ENCODE measurements around the gene RBM24. TPM values are rescaled to one million over a fixed set of nuclear protein-coding genes. Genes with fewer than 3 reads are reported as not detected.

Gene RBM24
- total RNA-seq, 1 experiment from 2014 or later: 3.3 TPM

DNA sequence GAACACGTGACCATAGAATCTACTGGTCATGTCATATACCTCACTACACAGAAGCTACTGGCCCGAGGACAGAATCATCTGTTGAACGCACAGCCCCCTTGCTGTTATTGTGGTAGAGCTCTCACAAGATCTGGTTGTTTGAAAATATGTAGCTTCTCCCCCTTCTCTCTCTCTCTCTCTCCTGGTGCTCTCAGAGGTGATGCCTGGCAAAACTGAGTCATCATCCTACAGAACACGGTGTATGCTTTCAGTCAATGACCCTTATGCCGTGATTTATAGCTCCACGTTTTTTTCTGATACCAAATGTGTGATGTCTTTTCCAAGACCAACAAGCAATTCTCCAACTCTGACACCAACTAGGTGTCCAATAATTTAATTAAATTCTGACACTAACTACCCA lies 13.0 kb upstream of the RBM24 start:
- Histone ChIP-seq H3K27me3 (ENCODE audit: insufficient read depth, low read length) (no peaks in the 10 kb centered on the region), H3K36me3 (ENCODE audit: control insufficient read depth in 1 of 2, insufficient read depth in 2 of 2, low read length in 2 of 2) (no peaks in the 10 kb centered on the region), H3K4me2 (ENCODE audit: low read length) (no peak overlapping the region), H3K4me3 (replicated peaks in 1 of 2; ENCODE audit: low read depth in 1 of 2, low read length in 2 of 2) (no peak overlapping the region), H4K20me1 (ENCODE audit: insufficient read depth) (no peaks in the 10 kb centered on the region), H3K9ac (ENCODE audit: low read length) (no peak overlapping the region), H3K9me3 (ENCODE audit: control insufficient read depth in 1 of 2, insufficient read depth in 1 of 2, low read depth in 1 of 2, low read length in 2 of 2) (no peaks in the 10 kb centered on the region), H3K9me2 (ENCODE audit: insufficient read depth) (no peaks in the 10 kb centered on the region), H3K4me1 (ENCODE audit: control insufficient read depth in 1 of 2, insufficient read depth in 2 of 2, low read length in 2 of 2) (peaks cover 0 to 3% of the 10 kb centered on the region in 2 experiments; a peak in 1 of 4 replicates), H2AFZ (ENCODE audit: low read depth, low read length, poor library complexity, severe bottlenecking) (no peak overlapping the region), H3K79me2 (ENCODE audit: insufficient read depth, low read length) (no peaks in the 10 kb centered on the region), H3K27ac (ENCODE audit: low read depth, low read length) (no peak overlapping the region)
- intact Hi-C loops (cut with micrococcal nuclease): no loop called here
- ATAC-seq (no peak), DNase-seq (ENCODE audit: low read depth, low spot score) (no peak)
- POLR2A ChIA-PET: no interaction called here
- TF ChIP-seq POLR2A (IDR thresholded peaks at IDR 0.05; ENCODE audit: borderline replicate concordance, extremely low read depth, insufficient read depth, insufficient read length) (no peak), ZFX (IDR thresholded peaks at IDR 0.05) (no peak), EZH2phosphoT487 (IDR thresholded peaks at IDR 0.05; ENCODE audit: borderline replicate concordance) (no peak), YY1 (IDR thresholded peaks at IDR 0.05; ENCODE audit: extremely low read depth, insufficient replicate concordance, low read depth, low read length) (no peak), EGR1 (IDR thresholded peaks at IDR 0.05; ENCODE audit: low read depth) (no peak), CBX3 (IDR thresholded peaks at IDR 0.05; ENCODE audit: low read depth) (no peak), RAD21 (IDR thresholded peaks at IDR 0.05; ENCODE audit: low read depth) (no peak), POLR2AphosphoS5 (IDR thresholded peaks at IDR 0.05; ENCODE audit: low read depth, low read length) (no peak)
- TF ChIP-seq, protein P1, sequence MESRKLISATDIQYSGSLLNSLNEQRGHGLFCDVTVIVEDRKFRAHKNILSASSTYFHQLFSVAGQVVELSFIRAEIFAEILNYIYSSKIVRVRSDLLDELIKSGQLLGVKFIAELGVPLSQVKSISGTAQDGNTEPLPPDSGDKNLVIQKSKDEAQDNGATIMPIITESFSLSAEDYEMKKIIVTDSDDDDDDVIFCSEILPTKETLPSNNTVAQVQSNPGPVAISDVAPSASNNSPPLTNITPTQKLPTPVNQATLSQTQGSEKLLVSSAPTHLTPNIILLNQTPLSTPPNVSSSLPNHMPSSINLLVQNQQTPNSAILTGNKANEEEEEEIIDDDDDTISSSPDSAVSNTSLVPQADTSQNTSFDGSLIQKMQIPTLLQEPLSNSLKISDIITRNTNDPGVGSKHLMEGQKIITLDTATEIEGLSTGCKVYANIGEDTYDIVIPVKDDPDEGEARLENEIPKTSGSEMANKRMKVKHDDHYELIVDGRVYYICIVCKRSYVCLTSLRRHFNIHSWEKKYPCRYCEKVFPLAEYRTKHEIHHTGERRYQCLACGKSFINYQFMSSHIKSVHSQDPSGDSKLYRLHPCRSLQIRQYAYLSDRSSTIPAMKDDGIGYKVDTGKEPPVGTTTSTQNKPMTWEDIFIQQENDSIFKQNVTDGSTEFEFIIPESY (IDR thresholded peaks at IDR 0.05; ENCODE audit: extremely low read depth, insufficient replicate concordance, low read length): no peak
- TF ChIP-seq, protein P2, sequence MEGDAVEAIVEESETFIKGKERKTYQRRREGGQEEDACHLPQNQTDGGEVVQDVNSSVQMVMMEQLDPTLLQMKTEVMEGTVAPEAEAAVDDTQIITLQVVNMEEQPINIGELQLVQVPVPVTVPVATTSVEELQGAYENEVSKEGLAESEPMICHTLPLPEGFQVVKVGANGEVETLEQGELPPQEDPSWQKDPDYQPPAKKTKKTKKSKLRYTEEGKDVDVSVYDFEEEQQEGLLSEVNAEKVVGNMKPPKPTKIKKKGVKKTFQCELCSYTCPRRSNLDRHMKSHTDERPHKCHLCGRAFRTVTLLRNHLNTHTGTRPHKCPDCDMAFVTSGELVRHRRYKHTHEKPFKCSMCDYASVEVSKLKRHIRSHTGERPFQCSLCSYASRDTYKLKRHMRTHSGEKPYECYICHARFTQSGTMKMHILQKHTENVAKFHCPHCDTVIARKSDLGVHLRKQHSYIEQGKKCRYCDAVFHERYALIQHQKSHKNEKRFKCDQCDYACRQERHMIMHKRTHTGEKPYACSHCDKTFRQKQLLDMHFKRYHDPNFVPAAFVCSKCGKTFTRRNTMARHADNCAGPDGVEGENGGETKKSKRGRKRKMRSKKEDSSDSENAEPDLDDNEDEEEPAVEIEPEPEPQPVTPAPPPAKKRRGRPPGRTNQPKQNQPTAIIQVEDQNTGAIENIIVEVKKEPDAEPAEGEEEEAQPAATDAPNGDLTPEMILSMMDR (IDR thresholded peaks at IDR 0.05 in 2 of 3, conservative IDR thresholded peaks at IDR 0.05 in 1 of 3; ENCODE audit: borderline replicate concordance in 1 of 3, insufficient read depth in 1 of 3, low read depth in 2 of 3, low read length in 2 of 3): no peak
- no TSS peak for BruUV-seq (replicated peaks)
- RAD21 ChIA-PET (ENCODE audit: low non-redundant PET in 1 of 2, low total read pairs in 2 of 2, uncharacterized antibody in 2 of 2, unreplicated experiment in 2 of 2): no interaction called here
- CTCF ChIA-PET: no interaction called here

All from HCT116 (cell line).